Endothelial cell of umbilical vein (primary cell): Measurements from ENCODE around the gene LRP1B. TPM values are rescaled to one million over a fixed set of nuclear protein-coding genes. Genes with fewer than 3 reads are reported as not detected.
A peak's percentile ranks its signal among the peaks of the same experiment; 100 is the strongest.
"Not testable (repeated sequence)": the region's sequence is repeated elsewhere in the genome, so short reads cannot be mapped to it uniquely, and the experiment has no call there.

ENCODE experiments used
- BruUV-seq: library from RNA; stranded (reverse); fragments of 400-500 nt; replicated peaks from 2 replicates; lab custom pipeline; 2021; lab: Mats Ljungman, UMichigan
- CTCF ChIA-PET: fragments of 300-600, 350-600 bp; sonication (Branson Sonifier 250); formaldehyde crosslinking; loops from one replicate; lab custom pipeline; 2021; ENCODE audit warnings: antibody characterized with exemption, inconsistent platforms; lab: Charles Lee
- POLR2A ChIA-PET: fragments of 300-600, 350-600 bp; sonication (Branson Sonifier 250); formaldehyde crosslinking; loops from one replicate; lab custom pipeline; 2021; ENCODE audit warnings: antibody characterized with exemption, inconsistent platforms; lab: Charles Lee
- DNase-seq: peaks from one replicate; pipeline ENCODE4 v3.0.0-alpha.2; 2011; ENCODE audit warnings: low read depth, low spot score
- FAIRE-seq: peaks from 2 replicates; lab custom pipeline; 2011; peaks lifted over from hg19 to GRCh38; lab: Jason Lieb, UNC
- H2AFZ ChIP-seq: 2 replicates; pipeline ENCODE4 v1.6.0; 2012; ENCODE audit warnings: low read depth, low read length, control low read depth, inconsistent platforms
- H3K27ac ChIP-seq: 2 replicates; pipeline ENCODE4 v1.5.1; 2011; ENCODE audit warnings: low read depth, mild to moderate bottlenecking, control low read depth, low read length, moderate library complexity; ENCODE audit not compliant: insufficient read depth
- H3K27me3 ChIP-seq, 2 experiments: 2 replicates each; pipeline versions ENCODE4 v1.6.0 to v1.6.1; 2011; ENCODE audit warnings: low read length in 2 of 2, mixed read lengths in 1 of 2; ENCODE audit not compliant: control insufficient read depth in 2 of 2, insufficient read depth in 2 of 2
- H3K36me3 ChIP-seq, 2 experiments: 2 replicates in 1 of 2; 3 replicates in 1 of 2; pipeline ENCODE4 v1.5.1; 2011; ENCODE audit warnings: low read length in 2 of 2, mild to moderate bottlenecking in 1 of 2, moderate library complexity in 1 of 2; ENCODE audit not compliant: control insufficient read depth in 2 of 2, insufficient read depth in 2 of 2; ENCODE audit errors: extremely low read depth in 1 of 2
- H3K4me1 ChIP-seq: 3 replicates; pipeline ENCODE4 v1.5.1; 2011; ENCODE audit warnings: mild to moderate bottlenecking, low read length; ENCODE audit not compliant: control insufficient read depth, insufficient read depth; ENCODE audit errors: extremely low read depth
- H3K4me2 ChIP-seq: 2 replicates; pipeline ENCODE4 v1.6.1; 2011; ENCODE audit warnings: low read length, control low read depth, mixed read lengths; ENCODE audit not compliant: insufficient read depth
- H3K4me3 ChIP-seq, 3 experiments: fragments of 200-600 bp in 1 of 3; sonication (generic), shearing (Covaris generic) in 1 of 3; replicated peaks in 1 of 3; 2 replicates each; pipeline ENCODE4 v1.5.1; 2011 to 2016; ENCODE audit warnings: control low read depth in 3 of 3, low read length in 3 of 3, mild to moderate bottlenecking in 2 of 3, inconsistent platforms in 1 of 3, low read depth in 1 of 3, moderate library complexity in 1 of 3; ENCODE audit not compliant: insufficient read depth in 1 of 3
- H3K79me2 ChIP-seq: 2 replicates; pipeline ENCODE4 v1.6.0; 2012; ENCODE audit warnings: low read length, inconsistent platforms; ENCODE audit not compliant: control insufficient read depth, insufficient read depth
- H3K9ac ChIP-seq: replicated peaks from 2 replicates; pipeline ENCODE3; 2011; ENCODE audit warnings: low read length, control low read depth; ENCODE audit not compliant: insufficient read depth; ENCODE audit errors: extremely low read depth
- H3K9me1 ChIP-seq: replicated peaks from 3 replicates; pipeline ENCODE4 v1.6.0; 2011; ENCODE audit warnings: mild to moderate bottlenecking, low read length; ENCODE audit not compliant: control insufficient read depth, insufficient read depth; ENCODE audit errors: extremely low read depth
- H3K9me3 ChIP-seq: replicated peaks from 2 replicates; pipeline ENCODE4 v1.5.1; 2012; ENCODE audit warnings: low read length, inconsistent platforms; ENCODE audit not compliant: control insufficient read depth, insufficient read depth
- H4K20me1 ChIP-seq: replicated peaks from 2 replicates; pipeline ENCODE3; 2011; ENCODE audit warnings: mild to moderate bottlenecking, low read length; ENCODE audit not compliant: control insufficient read depth, insufficient read depth; ENCODE audit errors: extremely low read depth
- CTCF ChIP-seq, 2 donors: IDR thresholded peaks; 1 replicate in 1 of 2; 2 replicates in 1 of 2; pipeline ENCODE4 v1.5.1; 2011; ENCODE audit warnings: low read length in 2 of 2, mild to moderate bottlenecking in 2 of 2, moderate library complexity in 2 of 2, control low read depth in 1 of 2, inconsistent platforms in 1 of 2, low read depth in 1 of 2; ENCODE audit not compliant: insufficient read depth in 1 of 2; ENCODE audit errors: extremely low read depth in 1 of 2
- EZH2 ChIP-seq: IDR thresholded peaks from 2 replicates; pipeline ENCODE4 v1.6.1; 2012; ENCODE audit warnings: borderline replicate concordance, low read depth, mild to moderate bottlenecking, moderate library complexity, low read length, inconsistent platforms; ENCODE audit not compliant: severe bottlenecking
- FOS ChIP-seq: IDR thresholded peaks from 2 replicates; pipeline ENCODE4 v1.6.1; 2011; ENCODE audit warnings: mild to moderate bottlenecking, low read length, moderate library complexity, borderline replicate concordance; ENCODE audit not compliant: insufficient read depth
- JUN ChIP-seq: IDR thresholded peaks from 2 replicates; pipeline ENCODE4 v1.6.1; 2011; ENCODE audit warnings: borderline replicate concordance, low read depth; ENCODE audit not compliant: insufficient read length, insufficient read depth
- MAX ChIP-seq: IDR thresholded peaks from 2 replicates; pipeline ENCODE4 v1.6.1; 2011; ENCODE audit not compliant: insufficient read depth, insufficient read length
- MYC ChIP-seq: IDR thresholded peaks from one replicate; pipeline ENCODE4 v1.6.1; 2011; ENCODE audit warnings: mild to moderate bottlenecking, low read depth, low read length
- POLR2A ChIP-seq: IDR thresholded peaks from 2 replicates; pipeline ENCODE4 v1.6.1; 2012; ENCODE audit warnings: low read depth, mild to moderate bottlenecking, control low read depth, low read length
- POLR2AphosphoS5 ChIP-seq: IDR thresholded peaks from 2 replicates; pipeline ENCODE4 v1.6.1; 2012; ENCODE audit warnings: low read depth, mild to moderate bottlenecking, control low read depth, low read length, moderate library complexity; ENCODE audit not compliant: insufficient read depth
- dilution Hi-C: fragments of 300-500 bp; cut with MboI; formaldehyde crosslinking; loops from one replicate; pipeline ENCODE4 v1.15.0; 2019; ENCODE audit warnings: low sequenced_read_pairs; ENCODE audit not compliant: extremely low pct_ligation_motif_present
- intact Hi-C: fragments of 100-400 bp; cut with micrococcal nuclease; formaldehyde crosslinking; loops from one replicate; pipeline ENCODE4 v1.10.0; 2022
- polyA plus RNA-seq, 4 experiments: library from polyadenylated mRNA; depleted of rRNA in 3 of 4; stranded (reverse) in 3 of 4; unstranded in 1 of 4; fragments of >200 nt; gene quantifications; 2 replicates each; pipeline versions ENCODE4 v1.2.1 to v1.2.3, GENCODE V29; 2011 to 2012; ENCODE audit warnings: missing spikeins in 1 of 4
- total RNA-seq: library from RNA; stranded (reverse); gene quantifications from 2 replicates; pipeline ENCODE4 v1.2.3, GENCODE V29; 2021

LRP1B gene
- total and polyA plus RNA-seq, 2 donors (not counting 3 experiments of a cell fraction or from before 2014, with no cell fraction given) = 0.03 to 0.07 TPM

GRCh38 chr2:142088058-142088568 is 42.7 kb downstream of the LRP1B start:
- TF ChIP-seq POLR2A = no peak
- TF ChIP-seq FOS = no peak
- no peak for TF ChIP-seq JUN
- no peak for TF ChIP-seq EZH2
- no peak for TF ChIP-seq POLR2AphosphoS5
- no peak for TF ChIP-seq MYC
- TF ChIP-seq MAX = no peak
- no peak for TF ChIP-seq CTCF (IDR thresholded peaks at IDR 0.05; ENCODE audit: extremely low read depth in 1 of 2, insufficient read depth in 1 of 2, low read depth in 1 of 2, low read length in 2 of 2)
- Histone ChIP-seq H4K20me1 (no peaks in the 10 kb centered on the region), H3K27me3 (no peaks in the 10 kb centered on the region), H3K4me2 (no peak overlapping the region), H3K9me3 (no peaks in the 10 kb centered on the region), H3K4me1 (no peaks in the 10 kb centered on the region), H2AFZ (no peak overlapping the region), H3K27ac (no peak overlapping the region), H3K9ac (no peak overlapping the region), H3K79me2 (no peaks in the 10 kb centered on the region), H3K9me1 (no peaks in the 10 kb centered on the region), H3K4me3 (no peak overlapping the region), H3K36me3 (no peaks in the 10 kb centered on the region)
- DNase-seq (no peak), FAIRE-seq (no peak)
- intact Hi-C loops (no loop called here), dilution Hi-C loops (no loop called here)
- no TSS peak for BruUV-seq
- CTCF ChIA-PET = interaction anchor here (0.8 to 1.3 kb wide), 2 partner anchors 9 to 17 kb away, joined by 3 to 4 read pairs; no protein-coding TSS in a partner anchor
- POLR2A ChIA-PET = no interaction called here

- DNase-seq, intact Hi-C loops, H3K9ac ChIP-seq, H3K79me2 ChIP-seq, BruUV-seq, H3K4me1 ChIP-seq, H3K27ac ChIP-seq, H3K4me2 ChIP-seq, H3K4me3 ChIP-seq, H3K27me3 ChIP-seq, H2AFZ ChIP-seq, H4K20me1 ChIP-seq, H3K9me1 ChIP-seq, H3K9me3 ChIP-seq, dilution Hi-C loops, POLR2A ChIA-PET, H3K36me3 ChIP-seq: not testable (repeated sequence)
- CTCF ChIA-PET = interaction anchor here (0.9 to 1.3 kb wide), 2 partner anchors 10 to 17 kb away, joined by 4 read pairs; no protein-coding TSS in a partner anchor
- peak; percentile 47 for FAIRE-seq
These were observed 43.2 kb downstream of the LRP1B start for GRCh38 chr2:142087585-142087984.
